Motor neuron (in vitro differentiated cells): ENCODE data around the gene ELP1. TPM values are rescaled to one million over a fixed set of nuclear protein-coding genes. Genes with fewer than 3 reads are reported as not detected.
"Not testable (repeated sequence)": the region's sequence is repeated elsewhere in the genome, so short reads cannot be mapped to it uniquely, and the experiment has no call there.

Experiments
- ATAC-seq, 8 experiments: fragments of 200-7000 bp; cut with Tn5 transposase; replicated peaks in 6 of 8; 2 replicates each; pipeline ENCODE4 v1.8.0; 2021; ENCODE audit warnings: mild to moderate bottlenecking in 8 of 8, moderate library complexity in 8 of 8
- H3K27ac ChIP-seq, 2 donors: fragments of 250-450 bp; sonication (Bioruptor Pico); 2 replicates each; pipeline ENCODE4 v1.9.0; 2021; ENCODE audit warnings: antibody characterized with exemption in 2 of 2, mild to moderate bottlenecking in 2 of 2, moderate library complexity in 1 of 2
- H3K4me1 ChIP-seq, 2 donors: fragments of 250-450 bp; sonication (Bioruptor Pico); replicated peaks in 1 of 2; 2 replicates each; pipeline ENCODE4 v1.6.1; 2021; ENCODE audit warnings: antibody characterized with exemption in 2 of 2, mild to moderate bottlenecking in 2 of 2, moderate library complexity in 1 of 2
- H3K4me3 ChIP-seq, 5 donors: fragments of 250-450 bp; sonication (Bioruptor Pico); 2 replicates each; pipeline ENCODE4 v1.9.0; 2021; ENCODE audit warnings: antibody characterized with exemption in 5 of 5, mild to moderate bottlenecking in 5 of 5, moderate library complexity in 4 of 5
- WGBS, 10 experiments: fragments of 450-650 bp; shearing (Covaris generic); methylation state at CpG; one replicate each; pipeline ENCODE4 v1.0.0; 2022; 5-methylcytosine and 5-hydroxymethylcytosine counted together
- in situ Hi-C, 9 experiments: fragments of 400-800 bp; cut with MboI; loops; one replicate each; pipeline ENCODE4 v1.15.0; 2021; ENCODE audit warnings: low sequenced_read_pairs in 9 of 9, low pct_unique_long_range_greater_than_20kb in 2 of 9; ENCODE audit not compliant: unreplicated experiment in 9 of 9
- total RNA-seq, 8 experiments: library from RNA; unstranded; fragments of 300-600 nt; gene quantifications; 2 replicates each; pipeline versions ENCODE4 v1.2.3 to v1.2.4, GENCODE V29; 2022

The ELP1 gene
- total RNA-seq, 8 experiments from 2014 or later, result 22.8 to 50.4 (median 36.2) TPM

DNA sequence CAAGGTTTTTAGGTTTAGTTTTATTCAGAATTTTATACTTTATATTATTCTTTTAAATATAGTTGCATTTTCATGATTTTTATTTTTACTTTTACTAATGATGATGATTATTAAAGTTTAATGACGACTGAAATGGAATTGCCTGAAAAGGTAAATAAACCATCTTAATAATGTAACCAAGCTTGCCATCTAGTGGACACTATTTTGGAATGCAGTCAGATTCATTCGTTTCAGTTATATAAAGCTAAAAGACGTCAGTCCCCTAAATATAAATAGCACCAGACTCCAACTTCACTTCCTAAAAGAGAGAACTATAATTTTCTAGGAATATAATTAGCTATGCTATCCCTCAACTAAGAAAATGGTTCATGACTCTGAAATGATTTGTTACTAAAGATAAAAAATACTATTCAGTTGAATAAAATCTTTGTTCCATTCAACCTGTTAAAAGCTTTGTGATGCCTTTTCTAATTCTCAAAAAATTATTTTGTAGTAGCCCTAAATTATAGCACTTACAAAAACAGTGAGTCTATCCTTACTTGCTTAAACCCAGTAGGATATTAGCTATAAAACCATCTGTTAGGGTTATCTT is 20.2 kb upstream of the ELP1 start:
- in situ Hi-C loops, result no loop called here
- WGBS, 10 experiments, result 0 to 53% (median 20%) methylated on average over 2 to 3 of the region's 3 CpGs
- peak in 2 of 8 experiments; percentile 18 to 35 for ATAC-seq

DNA sequence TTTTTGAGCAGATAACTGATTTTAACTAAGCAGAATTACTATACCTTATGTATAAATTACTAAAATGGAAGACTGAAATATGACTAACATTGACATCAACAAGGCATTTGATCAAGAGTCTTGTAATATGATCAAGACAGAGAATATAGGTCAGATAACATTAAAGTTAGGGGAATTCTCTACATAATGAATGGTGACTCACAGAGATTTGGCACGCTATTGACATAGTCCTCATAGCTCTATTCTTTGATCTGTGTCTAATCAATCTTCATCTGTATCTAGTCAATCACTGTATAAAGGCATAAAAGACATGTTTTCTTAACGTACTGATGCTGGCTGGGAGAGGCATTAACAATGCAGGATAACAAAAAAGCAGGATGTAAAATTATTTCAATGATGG is 17.7 kb upstream of the ELP1 start:
- ATAC-seq, result no peak
- WGBS, 10 experiments, result 0 to 100% (median 83%) methylated on average over 1 to 2 of the region's 2 CpGs
- Histone ChIP-seq H3K27ac (no peak overlapping the region), H3K4me1 (no peaks in the 10 kb centered on the region), H3K4me3 (no peak overlapping the region)
- in situ Hi-C loops, result no loop called here

More for the DNA sequence above, 20.2 kb upstream of the ELP1 start:
- H3K4me3 ChIP-seq, result no peak overlapping the region
- H3K27ac ChIP-seq, result no peak overlapping the region
- H3K4me1 ChIP-seq, result no peaks in the 10 kb centered on the region

DNA sequence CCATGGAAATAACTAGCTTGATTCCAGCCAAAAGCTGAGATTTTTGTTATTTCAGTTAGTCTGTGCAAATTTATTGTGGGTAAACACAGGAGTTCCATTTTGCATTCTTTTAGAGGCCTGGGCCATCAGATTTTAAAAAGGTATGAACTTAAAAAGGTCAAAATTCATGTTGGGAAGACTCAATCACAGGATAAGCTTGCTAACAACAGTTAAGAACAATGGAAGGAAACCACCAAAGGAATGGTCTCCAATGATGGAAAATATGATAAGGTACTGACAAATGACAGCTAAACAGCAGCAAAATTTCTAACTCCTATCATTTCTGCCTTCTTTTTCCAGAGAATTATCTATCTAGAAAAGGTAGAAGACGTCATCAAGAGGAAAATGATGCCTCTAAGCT is 16.2 kb upstream of the ELP1 start:
- Histone ChIP-seq H3K27ac (no peak overlapping the region), H3K4me3 (no peak overlapping the region), H3K4me1 (no peaks in the 10 kb centered on the region)
- in situ Hi-C loops, result no loop called here
- no peak for ATAC-seq
- WGBS, 10 experiments, result 86 to 100% (median 100%) methylated on average over 1 of the region's 1 CpG; no CpG with 5 or more reads in 2 of the 10 experiments

DNA sequence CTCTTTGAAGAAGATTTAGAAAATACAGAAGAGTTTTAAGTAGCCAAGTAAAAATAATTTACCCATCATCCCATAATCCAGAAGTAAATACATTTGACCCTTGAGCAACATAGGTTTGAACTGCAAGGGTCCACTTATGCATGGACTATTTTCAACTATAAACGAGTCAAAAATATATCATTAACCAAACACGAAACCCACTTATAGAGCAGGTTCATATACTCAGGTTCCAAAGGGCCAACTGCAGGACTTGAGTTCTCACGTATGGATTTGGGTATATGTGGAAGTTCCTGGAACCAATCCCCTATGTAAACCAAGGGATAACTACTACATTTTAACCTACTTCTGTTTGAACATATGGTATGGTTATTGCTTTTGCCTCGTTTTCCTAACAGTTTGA is 6.1 kb upstream of the ELP1 start:
- H3K4me3 ChIP-seq, result no peak overlapping the region
- H3K4me1 ChIP-seq, result peaks cover 5 to 11% of the 10 kb centered on the region in 2 donors
- ATAC-seq, result no peak
- 43 to 100% (median 90%) methylated on average over 1 to 4 of the region's 4 CpGs; no CpG with 5 or more reads in 2 of the 10 experiments for WGBS, 10 experiments
- in situ Hi-C loops, result no loop called here
- no peak overlapping the region for H3K27ac ChIP-seq

DNA sequence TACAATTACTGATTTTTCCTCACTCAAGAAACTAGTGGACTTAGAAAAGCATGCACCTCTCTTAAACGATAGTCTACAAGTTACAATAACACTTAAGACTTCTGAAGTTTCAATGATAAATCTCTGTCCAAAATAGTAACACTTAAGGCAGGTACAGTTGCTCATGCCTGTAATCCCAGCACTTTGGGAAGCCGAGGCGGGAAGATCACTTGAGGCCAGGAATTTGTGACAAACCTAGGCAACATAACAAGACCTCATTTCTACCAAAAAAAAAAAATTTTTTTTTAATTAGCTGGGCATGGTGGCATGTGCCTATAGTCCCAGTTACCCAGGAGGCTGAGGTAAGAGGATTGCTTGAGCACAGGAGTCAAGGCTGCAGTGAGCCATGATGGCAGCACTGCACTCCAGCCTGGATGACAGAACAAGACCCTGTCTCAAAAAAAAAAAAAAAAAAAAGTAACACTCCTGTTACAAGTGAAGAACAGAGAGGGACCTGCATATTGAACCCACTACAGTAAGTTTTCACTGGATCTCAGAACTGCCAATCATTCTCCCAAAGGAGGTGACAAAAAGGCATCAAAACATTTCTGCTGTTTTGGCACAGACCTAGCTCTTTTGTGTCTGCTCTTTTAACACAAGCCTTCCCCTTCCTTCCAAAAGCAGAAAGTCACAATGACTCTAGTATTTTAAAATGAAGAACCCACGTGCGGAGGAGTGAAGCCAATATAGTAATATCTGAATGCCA is 3.8 kb upstream of the ELP1 start:
- Histone ChIP-seq H3K4me1 (peaks cover 5 to 12% of the 10 kb centered on the region in 2 donors), H3K27ac (no peak overlapping the region), H3K4me3 (no peak overlapping the region)
- WGBS, 10 experiments, result 81 to 100% (median 95%) methylated on average over 2 to 5 of the region's 5 CpGs; no CpG with 5 or more reads in 2 of the 10 experiments
- in situ Hi-C loops, result no loop called here
- no peak for ATAC-seq

DNA sequence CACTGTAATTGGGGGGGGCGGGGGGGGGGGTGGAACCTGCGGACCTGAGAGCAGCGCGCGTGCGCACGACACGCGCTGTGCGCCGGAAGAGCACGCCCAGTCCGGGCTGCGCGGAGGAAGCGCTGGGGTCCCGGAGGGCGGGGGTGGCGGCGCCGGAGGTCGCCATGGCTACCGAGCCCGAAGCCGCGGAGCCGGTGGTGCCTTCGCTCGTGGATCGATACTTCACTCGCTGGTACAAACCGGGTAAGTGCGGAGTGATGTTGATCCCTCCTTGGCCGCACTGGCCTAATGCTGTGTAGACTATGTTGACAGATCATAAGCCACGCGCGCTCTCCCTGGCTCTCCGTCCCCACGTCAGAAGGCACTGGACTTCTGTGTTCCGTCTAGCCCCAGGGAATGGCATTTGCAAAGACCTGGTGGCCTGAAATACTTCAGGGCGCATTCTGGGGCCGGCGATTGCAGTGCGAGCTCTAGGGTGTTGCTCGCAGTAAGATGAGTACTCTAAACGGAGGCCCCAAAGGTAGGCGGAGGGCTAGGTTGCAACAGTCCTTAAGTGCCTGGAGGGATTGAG is 484 bp upstream of the ELP1 start, which contains the start of gene ABITRAM:
Gene ABITRAM, plus strand, starts transcription at position 78 of the 571 bp plus-strand sequence. Its CDS starts 87 bp downstream, at position 165.
- Histone ChIP-seq H3K4me1 (peaks cover 10 to 25% of the 10 kb centered on the region in 2 donors), H3K4me3 (peak within 1 kb of the TSS; percentile 68 to 88 (median 74)), H3K27ac (peak within 1 kb of the TSS; percentile 83 to 87)
- ATAC-seq, result peak; percentile 68 to 89 (median 85)
- WGBS, 10 experiments, result 0% methylated on average over 1 to 5 of the region's 47 CpGs; no CpG with 5 or more reads in 5 of the 10 experiments
- in situ Hi-C loops, result no loop called here

DNA sequence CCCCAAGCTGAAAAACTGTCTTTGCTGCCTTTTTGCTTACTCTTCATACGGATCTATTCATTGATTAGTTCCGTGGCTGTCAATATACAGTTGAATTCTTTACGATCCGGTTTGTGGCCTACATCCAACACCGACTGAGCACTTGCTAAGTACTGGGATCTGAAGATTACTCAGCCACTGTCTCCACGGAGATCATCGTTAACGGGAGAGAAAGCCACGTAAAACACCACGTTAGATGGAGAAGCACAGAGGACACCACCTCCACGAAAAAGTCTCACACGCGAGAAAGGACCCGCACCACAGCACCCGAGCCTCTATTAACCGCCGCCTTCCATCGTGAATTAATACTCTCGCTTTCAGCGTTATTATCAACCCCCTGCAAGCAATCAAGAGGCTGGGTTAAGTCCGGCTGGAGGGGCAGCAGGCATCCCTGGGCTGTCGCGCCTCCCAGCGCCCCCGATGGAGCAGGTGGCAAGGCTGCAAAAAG is 650 bp downstream of the ELP1 start:
- Histone ChIP-seq H3K27ac (peak overlapping the region; percentile 83 to 87), H3K4me3 (peak overlapping the region; percentile 68 to 88 (median 74)), H3K4me1 (peaks cover 10 to 25% of the 10 kb centered on the region in 2 donors)
- ATAC-seq, result peak in 1 of 8 experiments; percentile 0
- in situ Hi-C loops, result no loop called here
- 0 to 2% (median 1%) methylated on average over 4 to 20 of the region's 25 CpGs; no CpG with 5 or more reads in 1 of the 10 experiments for WGBS, 10 experiments

DNA sequence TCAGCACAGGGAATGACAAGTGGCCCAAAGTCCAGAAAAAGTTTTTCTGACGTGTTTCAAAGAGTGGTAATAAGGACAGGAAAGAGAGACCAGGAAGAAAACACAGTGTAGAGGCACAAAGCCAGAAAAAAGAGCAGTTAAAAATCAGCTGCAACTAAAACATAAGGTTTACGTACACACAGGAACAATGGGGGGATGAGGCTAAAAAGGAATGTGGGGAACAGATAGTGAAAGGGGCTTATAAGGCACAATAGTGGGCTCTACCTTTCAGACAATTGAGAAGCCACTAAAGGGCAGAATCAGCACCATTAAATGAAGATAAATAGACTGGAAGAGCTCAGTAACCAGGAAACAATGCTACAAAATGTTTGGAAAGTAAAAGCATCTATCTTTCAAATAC is 5.5 kb downstream of the ELP1 start:
- in situ Hi-C loops, result no loop called here
- no peak overlapping the region for H3K4me3 ChIP-seq
- H3K4me1 ChIP-seq, result peaks cover 5 to 14% of the 10 kb centered on the region in 2 donors
- 66 to 100% (median 82%) methylated on average over 1 to 2 of the region's 2 CpGs; no CpG with 5 or more reads in 1 of the 10 experiments for WGBS, 10 experiments
- no peak overlapping the region for H3K27ac ChIP-seq
- ATAC-seq, result no peak

DNA sequence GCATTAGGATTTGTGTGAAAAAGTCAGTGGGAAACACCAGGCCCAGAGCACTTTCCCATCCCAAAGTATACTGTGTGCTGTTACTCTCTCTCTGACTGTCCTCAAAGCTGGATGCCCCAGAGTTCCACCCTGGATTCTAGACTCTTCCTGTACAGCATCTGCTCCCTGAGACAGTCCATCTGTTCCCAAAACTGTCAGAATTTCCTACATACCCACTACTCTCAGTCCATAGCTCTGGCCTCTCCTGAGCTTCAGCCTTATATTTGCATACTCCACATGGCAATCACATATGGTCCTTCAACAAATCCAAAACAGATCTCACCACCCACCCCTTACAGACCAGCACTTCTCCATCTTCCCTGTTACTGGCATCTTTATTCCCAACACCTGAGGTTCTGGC is 9.5 kb downstream of the ELP1 start:
- ATAC-seq, result peak in 3 of 8 experiments; percentile 55 to 84 (median 68)
- no peak overlapping the region for H3K27ac ChIP-seq
- in situ Hi-C loops, result no loop called here
- no peak overlapping the region for H3K4me3 ChIP-seq
- no peaks in the 10 kb centered on the region for H3K4me1 ChIP-seq

DNA sequence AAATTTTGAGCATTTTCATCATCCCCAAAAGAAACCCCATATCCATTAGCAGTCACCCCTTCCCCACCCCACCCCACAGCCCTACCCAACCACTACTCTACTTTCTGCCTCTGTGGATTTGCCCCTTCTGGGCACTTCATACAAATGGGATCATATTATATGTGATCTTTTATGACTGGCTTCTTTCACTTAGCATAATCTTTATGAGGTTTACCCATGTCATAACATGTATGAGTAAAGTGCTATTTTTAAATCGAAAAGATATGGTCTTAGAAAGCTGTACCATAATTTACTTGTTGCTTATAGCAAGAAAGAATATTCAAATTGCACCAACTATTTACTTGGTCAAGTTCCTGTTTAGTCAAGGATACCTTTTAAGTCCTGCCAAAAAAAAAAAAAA is 12.7 kb downstream of the ELP1 start:
- H3K27ac ChIP-seq, result no peak overlapping the region
- no peak for ATAC-seq
- in situ Hi-C loops, result no loop called here
- no peak overlapping the region for H3K4me3 ChIP-seq
- 80 to 100% (median 100%) methylated on average over 1 of the region's 1 CpG; no CpG with 5 or more reads in 3 of the 10 experiments for WGBS, 10 experiments
- no peaks in the 10 kb centered on the region for H3K4me1 ChIP-seq

DNA sequence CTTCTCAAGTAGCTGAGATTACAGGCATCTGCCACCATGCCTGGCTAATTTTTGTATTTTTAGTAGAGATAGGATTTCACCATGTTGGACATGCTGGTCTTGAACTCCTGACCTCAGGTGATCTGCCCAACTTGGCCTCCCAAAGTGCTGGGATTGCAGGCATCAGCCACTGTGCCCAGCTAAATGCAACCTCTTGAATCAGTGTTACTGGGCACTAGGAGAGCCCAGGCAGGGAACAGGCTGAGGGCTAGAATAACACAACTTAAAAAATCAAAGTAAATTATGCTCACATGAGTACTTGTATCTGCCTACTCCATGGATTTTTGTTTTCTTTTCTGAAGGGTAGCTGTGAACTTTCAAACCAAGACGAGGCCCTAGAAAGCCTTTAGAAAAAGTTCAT is 13.5 kb downstream of the ELP1 start:
- ATAC-seq, H3K4me3 ChIP-seq, H3K4me1 ChIP-seq, in situ Hi-C loops, H3K27ac ChIP-seq: not testable (repeated sequence)
- 90 to 100% (median 100%) methylated on average over 1 of the region's 1 CpG; no CpG with 5 or more reads in 4 of the 10 experiments for WGBS, 10 experiments

DNA sequence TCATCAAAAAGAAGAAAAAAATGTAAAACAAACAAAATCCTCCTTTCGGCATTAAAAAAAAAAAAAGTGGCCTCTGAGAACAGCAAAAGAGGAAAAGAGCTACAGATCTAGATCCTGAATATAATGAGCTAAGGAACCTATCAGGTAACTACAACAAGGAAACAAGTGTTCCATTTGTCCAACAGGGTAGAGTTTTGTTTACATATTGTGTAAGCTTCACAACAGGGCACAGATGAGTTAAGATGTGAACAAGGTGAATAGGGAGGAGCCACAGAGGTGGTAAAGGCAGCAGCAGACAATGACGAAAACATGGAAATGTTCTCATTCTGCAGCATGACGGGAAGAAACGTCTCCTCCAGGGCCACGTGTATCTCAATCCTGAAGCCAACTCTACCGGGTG is 14.4 kb downstream of the ELP1 start:
- 14 to 100% (median 92%) methylated on average over 1 to 6 of the region's 6 CpGs; no CpG with 5 or more reads in 1 of the 10 experiments for WGBS, 10 experiments
- ATAC-seq, result no peak

DNA sequence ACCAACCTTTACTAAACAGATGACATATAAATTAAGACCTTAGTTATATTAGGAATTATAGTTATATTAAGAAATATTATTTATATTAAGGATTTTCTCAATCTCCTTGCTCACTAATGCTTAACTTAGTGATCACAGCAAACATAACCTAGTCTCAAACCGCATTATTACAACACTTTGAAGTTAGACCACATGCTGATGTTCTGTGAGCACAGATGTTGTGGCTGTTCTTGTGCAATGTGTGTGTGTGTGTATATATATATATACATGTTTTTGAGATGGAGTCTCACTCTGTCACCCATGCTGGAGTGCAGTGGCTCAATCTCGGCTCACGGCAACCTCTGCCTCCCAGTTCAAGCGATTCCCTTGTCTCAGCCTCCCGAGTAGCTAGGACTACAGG is 20.5 kb downstream of the ELP1 start:
- no peak for ATAC-seq
- Histone ChIP-seq H3K4me3 (no peak overlapping the region), H3K27ac (no peak overlapping the region), H3K4me1 (no peaks in the 10 kb centered on the region)
- 83 to 100% (median 98%) methylated on average over 1 to 5 of the region's 5 CpGs; no CpG with 5 or more reads in 4 of the 10 experiments for WGBS, 10 experiments
- in situ Hi-C loops, result no loop called here

More for the DNA sequence above, 14.4 kb downstream of the ELP1 start:
- H3K4me3 ChIP-seq, result no peak overlapping the region
- in situ Hi-C loops, result no loop called here
- no peaks in the 10 kb centered on the region for H3K4me1 ChIP-seq
- H3K27ac ChIP-seq, result no peak overlapping the region
